Gastrocnemius medialis (tissue), 4 donors: Measurements from ENCODE around the gene TLE4. TPM values are rescaled to one million over a fixed set of nuclear protein-coding genes. Genes with fewer than 3 reads are reported as not detected.
A peak's percentile ranks its signal among the peaks of the same experiment; 100 is the strongest.
"Not testable (repeated sequence)": the region's sequence is repeated elsewhere in the genome, so short reads cannot be mapped to it uniquely, and the experiment has no call there.

ENCODE experiments used
- ATAC-seq, 2 donors: fragments of 150-250 bp; one replicate each; pipeline ENCODE4 v1.9.1; 2016
- DNase-seq, 2 donors: peaks; one replicate each; pipeline ENCODE4 v3.0.0-alpha.2; 2019
- H3K27ac ChIP-seq, 4 donors: fragments of 200-600 bp; sonication (generic); 1 replicate in 1 of 4; 2 replicates in 3 of 4; pipeline ENCODE4 v1.5.1; 2016 to 2018; ENCODE audit warnings: mild to moderate bottlenecking in 2 of 4, moderate library complexity in 1 of 4
- H3K27me3 ChIP-seq, 3 donors: fragments of 200-600 bp; sonication (generic) in 2 of 3; 1 replicate in 1 of 3; 2 replicates in 2 of 3; pipeline versions ENCODE4 v1.5.1 to v1.6.0; 2016 to 2019; ENCODE audit warnings: mild to moderate bottlenecking in 1 of 3, moderate library complexity in 1 of 3
- H3K36me3 ChIP-seq, 2 donors: fragments of 200-600 bp; sonication (generic) in 1 of 2; one replicate each; pipeline ENCODE4 v1.5.1; 2017 to 2018
- H3K4me1 ChIP-seq, 2 donors: fragments of 200-600 bp; sonication (generic) in 1 of 2; one replicate each; pipeline ENCODE4 v1.5.1; 2016 to 2017; ENCODE audit warnings: mild to moderate bottlenecking in 2 of 2
- H3K4me3 ChIP-seq, 4 donors: fragments of 200-600 bp; sonication (generic) in 3 of 4; 1 replicate in 1 of 4; 2 replicates in 3 of 4; pipeline ENCODE4 v1.5.1; 2016 to 2019; ENCODE audit warnings: mild to moderate bottlenecking in 2 of 4
- H3K9me3 ChIP-seq, 3 donors: fragments of 200-600 bp; sonication (generic) in 2 of 3; 1 replicate in 1 of 3; 2 replicates in 2 of 3; pipeline ENCODE4 v1.5.1; 2016 to 2019
- POLR2A ChIP-seq, 2 donors: fragments of 450-650 bp; IDR thresholded peaks; one replicate each; pipeline ENCODE4 v1.6.1; 2017; ENCODE audit warnings: antibody characterized with exemption in 2 of 2, mild to moderate bottlenecking in 2 of 2, moderate library complexity in 2 of 2
- in situ Hi-C, 4 donors: fragments of 200-750 bp; cut with MboI; loops; one replicate each; pipeline versions ENCODE4 v1.15.0 to v1.8.0; 2017; ENCODE audit warnings: low sequenced_read_pairs in 4 of 4
- intact Hi-C: fragments of 100-400 bp; cut with DNase I; formaldehyde crosslinking; loops from one replicate; pipeline ENCODE4 v1.15.1; 2023; ENCODE audit warnings: low total_unique reads
- total RNA-seq, 4 donors: library from RNA; depleted of rRNA; stranded (reverse); fragments of >200 nt; gene quantifications; one replicate each; pipeline versions ENCODE4 v1.1.0 to v1.2.3, GENCODE V29; 2016
- TF ChIP-seq, protein P1 (sequence below), 5 experiments: fragments of 450-650 bp in 3 of 5; fragments of 200-600 bp in 2 of 5; sonication (generic) in 2 of 5; IDR thresholded peaks in 4 of 5; conservative IDR thresholded peaks in 1 of 5; 1 replicate in 4 of 5; 2 replicates in 1 of 5; pipeline ENCODE4 v1.5.1; 2016 to 2019; ENCODE audit warnings: antibody characterized with exemption in 5 of 5, mild to moderate bottlenecking in 3 of 5, moderate library complexity in 3 of 5

The TLE4 gene
- total RNA-seq, 4 donors from 2014 or later: 30.1 to 64.6 (median 43.4) TPM

DNA sequence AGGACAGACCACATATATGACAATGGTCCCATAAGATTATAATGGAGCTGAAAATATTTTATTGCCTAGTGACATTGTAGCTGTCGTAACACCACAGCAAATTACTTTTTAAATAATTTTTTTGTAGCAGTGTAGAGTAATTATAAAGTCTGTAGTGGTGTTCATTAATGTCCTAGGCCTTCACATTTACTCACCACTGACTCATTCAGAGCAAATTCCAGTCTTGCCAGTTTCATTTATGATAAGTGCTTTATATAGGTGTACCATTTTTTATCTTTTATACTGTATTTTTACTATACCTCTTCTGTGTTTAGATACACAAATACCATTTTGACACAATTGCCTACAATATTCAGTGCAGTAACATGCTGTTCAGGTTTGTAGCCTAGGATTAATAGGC is 67.6 kb downstream of the TLE4 start:
- no peaks in the 10 kb centered on the region for H3K27me3 ChIP-seq
- TF ChIP-seq POLR2A (IDR thresholded peaks at IDR 0.05): no peak
- TF ChIP-seq, protein P1, sequence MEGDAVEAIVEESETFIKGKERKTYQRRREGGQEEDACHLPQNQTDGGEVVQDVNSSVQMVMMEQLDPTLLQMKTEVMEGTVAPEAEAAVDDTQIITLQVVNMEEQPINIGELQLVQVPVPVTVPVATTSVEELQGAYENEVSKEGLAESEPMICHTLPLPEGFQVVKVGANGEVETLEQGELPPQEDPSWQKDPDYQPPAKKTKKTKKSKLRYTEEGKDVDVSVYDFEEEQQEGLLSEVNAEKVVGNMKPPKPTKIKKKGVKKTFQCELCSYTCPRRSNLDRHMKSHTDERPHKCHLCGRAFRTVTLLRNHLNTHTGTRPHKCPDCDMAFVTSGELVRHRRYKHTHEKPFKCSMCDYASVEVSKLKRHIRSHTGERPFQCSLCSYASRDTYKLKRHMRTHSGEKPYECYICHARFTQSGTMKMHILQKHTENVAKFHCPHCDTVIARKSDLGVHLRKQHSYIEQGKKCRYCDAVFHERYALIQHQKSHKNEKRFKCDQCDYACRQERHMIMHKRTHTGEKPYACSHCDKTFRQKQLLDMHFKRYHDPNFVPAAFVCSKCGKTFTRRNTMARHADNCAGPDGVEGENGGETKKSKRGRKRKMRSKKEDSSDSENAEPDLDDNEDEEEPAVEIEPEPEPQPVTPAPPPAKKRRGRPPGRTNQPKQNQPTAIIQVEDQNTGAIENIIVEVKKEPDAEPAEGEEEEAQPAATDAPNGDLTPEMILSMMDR (IDR thresholded peaks at IDR 0.05 in 4 of 5, conservative IDR thresholded peaks at IDR 0.05 in 1 of 5): no peak

DNA sequence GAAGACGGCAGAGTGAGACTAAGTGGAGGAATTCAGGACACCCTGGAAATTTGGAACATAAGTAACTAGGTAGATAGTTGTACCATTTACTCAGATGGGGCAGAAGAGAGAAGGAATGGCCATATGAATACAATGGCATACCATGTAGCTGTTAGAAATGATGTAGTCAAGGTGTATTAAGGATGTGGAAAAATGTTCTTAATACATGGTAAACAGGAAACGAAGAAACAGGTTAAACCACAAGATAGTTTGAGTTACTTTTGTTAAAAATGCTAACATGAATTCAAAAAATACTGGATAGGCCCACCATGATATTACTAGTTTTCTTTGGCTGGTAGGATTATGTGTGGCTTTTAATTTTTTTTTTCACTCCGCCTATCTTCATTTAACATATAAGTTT is 68.3 kb downstream of the TLE4 start:
- H3K27me3 ChIP-seq, H3K27ac ChIP-seq, H3K9me3 ChIP-seq, in situ Hi-C loops, DNase-seq, H3K4me1 ChIP-seq, ATAC-seq, H3K36me3 ChIP-seq, H3K4me3 ChIP-seq: not testable (repeated sequence)
- intact Hi-C loops: loop anchor here (5.0 kb wide), 1 partner anchor 42 kb away; no protein-coding TSS in a partner anchor

More for the DNA sequence above, 67.6 kb downstream of the TLE4 start:
- ATAC-seq (no peak), DNase-seq (no peak)
- no peaks in the 10 kb centered on the region for H3K36me3 ChIP-seq
- in situ Hi-C loops: no loop called here
- H3K4me3 ChIP-seq: no peak overlapping the region
- intact Hi-C loops: no loop called here
- no peaks in the 10 kb centered on the region for H3K9me3 ChIP-seq
- no peak overlapping the region for H3K27ac ChIP-seq
- H3K4me1 ChIP-seq: peaks cover 0 to 3% of the 10 kb centered on the region in 2 donors

DNA sequence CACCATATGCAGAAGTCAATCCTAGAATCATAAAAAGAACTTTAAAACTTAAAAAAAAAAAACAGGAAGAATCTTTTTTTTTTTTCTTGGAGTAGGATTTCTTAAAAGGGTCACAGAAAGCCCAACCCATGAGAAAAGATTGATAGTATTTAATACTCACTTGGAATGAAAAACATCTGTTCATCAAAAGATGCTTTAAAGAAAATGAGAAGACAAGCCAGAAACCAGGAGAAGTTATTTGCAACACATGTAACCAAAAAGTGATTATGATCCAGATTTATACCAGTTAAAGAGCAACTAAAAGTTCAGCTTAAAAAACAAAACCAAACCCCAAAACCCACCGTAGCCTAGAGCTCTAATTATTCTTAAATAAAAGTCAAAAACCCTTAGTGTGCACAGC is 69.3 kb downstream of the TLE4 start:
- Histone ChIP-seq H3K27ac (no peak overlapping the region), H3K27me3 (no peaks in the 10 kb centered on the region), H3K36me3 (no peaks in the 10 kb centered on the region), H3K9me3 (no peaks in the 10 kb centered on the region), H3K4me1 (peaks cover 9 to 14% of the 10 kb centered on the region in 2 donors), H3K4me3 (no peak overlapping the region)
- in situ Hi-C loops: no loop called here
- TF ChIP-seq POLR2A (IDR thresholded peaks at IDR 0.05): no peak
- TF ChIP-seq, protein P1 (IDR thresholded peaks at IDR 0.05 in 4 of 5, conservative IDR thresholded peaks at IDR 0.05 in 1 of 5): no peak
- DNase-seq: no peak
- no peak for ATAC-seq
- intact Hi-C loops: loop anchor here (5.0 kb wide), 1 partner anchor 41 kb away; no protein-coding TSS in a partner anchor

- ATAC-seq (no peak), DNase-seq (no peak)
- H3K27ac ChIP-seq: no peak overlapping the region
- in situ Hi-C loops: no loop called here
- intact Hi-C loops: loop anchor here (5.0 kb wide), 1 partner anchor 40 kb away; no protein-coding TSS in a partner anchor
- H3K27me3 ChIP-seq: no peaks in the 10 kb centered on the region
- H3K4me1 ChIP-seq: peaks cover 9 to 14% of the 10 kb centered on the region in 2 donors
- H3K36me3 ChIP-seq: no peaks in the 10 kb centered on the region
- no peak overlapping the region for H3K4me3 ChIP-seq
- no peak for TF ChIP-seq POLR2A (IDR thresholded peaks at IDR 0.05)
- TF ChIP-seq, protein P1 (IDR thresholded peaks at IDR 0.05 in 4 of 5, conservative IDR thresholded peaks at IDR 0.05 in 1 of 5): no peak
- H3K9me3 ChIP-seq: no peaks in the 10 kb centered on the region
These were observed 70.9 kb downstream of the TLE4 start for GRCh38 chr9:79642671-79643070.

GRCh38 chr9:79644048-79644447 is 72.3 kb downstream of the TLE4 start:
- in situ Hi-C loops (no loop called here), intact Hi-C loops (loop anchor here (5.0 kb wide), 1 partner anchor 38 kb away; no protein-coding TSS in a partner anchor)
- ATAC-seq: no peak
- no peak overlapping the region for H3K4me3 ChIP-seq
- H3K9me3 ChIP-seq: no peaks in the 10 kb centered on the region
- peak overlapping the region; percentile 39 to 69 (median 49) for H3K27ac ChIP-seq
- no peak for DNase-seq
- H3K36me3 ChIP-seq: no peaks in the 10 kb centered on the region
- TF ChIP-seq, protein P1 (IDR thresholded peaks at IDR 0.05 in 4 of 5, conservative IDR thresholded peaks at IDR 0.05 in 1 of 5): no peak
- TF ChIP-seq POLR2A (IDR thresholded peaks at IDR 0.05): no peak
- peaks cover 9 to 14% of the 10 kb centered on the region in 2 donors for H3K4me1 ChIP-seq
- no peaks in the 10 kb centered on the region for H3K27me3 ChIP-seq
